ENCODE measurements around the gene CCNDBP1. TPM values are rescaled to one million over a fixed set of nuclear protein-coding genes. Genes with fewer than 3 reads are reported as not detected.
A peak's percentile ranks its signal among the peaks of the same experiment; 100 is the strongest.

Gene CCNDBP1
- total and polyA plus RNA-seq, 2 of the 8 experiments (the other 6 are each of a cell fraction or from before 2014, with no cell fraction given): 23.4 to 29.0 TPM

- Histone ChIP-seq H3K4me3 (ENCODE audit: extremely low read depth in 1 of 4, insufficient read depth in 2 of 4, low read depth in 3 of 4, low read length in 4 of 4) (no peak overlapping the region), H3K4me1 (replicated peaks in 1 of 4; ENCODE audit: control insufficient read depth in 3 of 4, insufficient read depth in 4 of 4, low read length in 3 of 4) (peaks cover 0 to 3% (median 0%) of the 10 kb centered on the region in 4 experiments; a peak in 1 of 7 replicates)
- TF ChIP-seq, protein P1, sequence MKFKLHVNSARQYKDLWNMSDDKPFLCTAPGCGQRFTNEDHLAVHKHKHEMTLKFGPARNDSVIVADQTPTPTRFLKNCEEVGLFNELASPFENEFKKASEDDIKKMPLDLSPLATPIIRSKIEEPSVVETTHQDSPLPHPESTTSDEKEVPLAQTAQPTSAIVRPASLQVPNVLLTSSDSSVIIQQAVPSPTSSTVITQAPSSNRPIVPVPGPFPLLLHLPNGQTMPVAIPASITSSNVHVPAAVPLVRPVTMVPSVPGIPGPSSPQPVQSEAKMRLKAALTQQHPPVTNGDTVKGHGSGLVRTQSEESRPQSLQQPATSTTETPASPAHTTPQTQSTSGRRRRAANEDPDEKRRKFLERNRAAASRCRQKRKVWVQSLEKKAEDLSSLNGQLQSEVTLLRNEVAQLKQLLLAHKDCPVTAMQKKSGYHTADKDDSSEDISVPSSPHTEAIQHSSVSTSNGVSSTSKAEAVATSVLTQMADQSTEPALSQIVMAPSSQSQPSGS (IDR thresholded peaks at IDR 0.05; ENCODE audit: low read length): no peak
- TF ChIP-seq BCL11A (IDR thresholded peaks at IDR 0.05; ENCODE audit: low read depth in 2 of 2, low read length in 2 of 2) (no peak), CREB1 (IDR thresholded peaks at IDR 0.05) (peak; percentile 32; the same call in 1 of the 2 replicates), E2F6 (IDR thresholded peaks at IDR 0.05) (no peak)
- TF ChIP-seq, protein P2, sequence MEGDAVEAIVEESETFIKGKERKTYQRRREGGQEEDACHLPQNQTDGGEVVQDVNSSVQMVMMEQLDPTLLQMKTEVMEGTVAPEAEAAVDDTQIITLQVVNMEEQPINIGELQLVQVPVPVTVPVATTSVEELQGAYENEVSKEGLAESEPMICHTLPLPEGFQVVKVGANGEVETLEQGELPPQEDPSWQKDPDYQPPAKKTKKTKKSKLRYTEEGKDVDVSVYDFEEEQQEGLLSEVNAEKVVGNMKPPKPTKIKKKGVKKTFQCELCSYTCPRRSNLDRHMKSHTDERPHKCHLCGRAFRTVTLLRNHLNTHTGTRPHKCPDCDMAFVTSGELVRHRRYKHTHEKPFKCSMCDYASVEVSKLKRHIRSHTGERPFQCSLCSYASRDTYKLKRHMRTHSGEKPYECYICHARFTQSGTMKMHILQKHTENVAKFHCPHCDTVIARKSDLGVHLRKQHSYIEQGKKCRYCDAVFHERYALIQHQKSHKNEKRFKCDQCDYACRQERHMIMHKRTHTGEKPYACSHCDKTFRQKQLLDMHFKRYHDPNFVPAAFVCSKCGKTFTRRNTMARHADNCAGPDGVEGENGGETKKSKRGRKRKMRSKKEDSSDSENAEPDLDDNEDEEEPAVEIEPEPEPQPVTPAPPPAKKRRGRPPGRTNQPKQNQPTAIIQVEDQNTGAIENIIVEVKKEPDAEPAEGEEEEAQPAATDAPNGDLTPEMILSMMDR (IDR thresholded peaks at IDR 0.05; ENCODE audit: control extremely low read depth in 1 of 3, insufficient read depth in 1 of 3, low read depth in 1 of 3, low read length in 3 of 3): peak; percentile 75 to 84 (median 77)
These were observed 19.1 kb downstream of the CCNDBP1 start for GRCh38 chr15:43204016-43204901.

More at GRCh38 chr15:43204016-43204901, 19.1 kb downstream of the CCNDBP1 start:
- Histone ChIP-seq H4K5ac (ENCODE audit: insufficient read length, low read depth, low read length) (no peak overlapping the region), H3K9ac (replicated peaks in 1 of 4; ENCODE audit: extremely low read depth in 1 of 4, low read depth in 3 of 4, low read length in 3 of 4) (no peak overlapping the region), H3K14ac (ENCODE audit: insufficient read length) (no peak overlapping the region), H3K23me2 (ENCODE audit: low read depth, low read length) (no peaks in the 10 kb centered on the region), H4K8ac (ENCODE audit: extremely low read depth, insufficient read depth, low read length) (no peak overlapping the region), H3K4me2 (ENCODE audit: insufficient read depth in 1 of 2, low read depth in 2 of 2, low read length in 2 of 2) (no peak overlapping the region), H3K56ac (replicated peaks; ENCODE audit: insufficient read length, low read depth, low read length) (no peak overlapping the region), H2BK12ac (ENCODE audit: low read depth, low read length) (peak overlapping the region; percentile 28; the same call in 1 of the 2 replicates), H4K91ac (replicated peaks; ENCODE audit: insufficient read length, low read length) (no peak overlapping the region), H2BK120ac (replicated peaks; ENCODE audit: low read depth, low read length) (no peak overlapping the region), H3K9me3 (ENCODE audit: insufficient read depth in 2 of 2, low read depth in 1 of 2, low read length in 1 of 2) (no peaks in the 10 kb centered on the region), H3K18ac (ENCODE audit: extremely low read depth, low read length) (no peak overlapping the region), H2BK15ac (ENCODE audit: low read length) (no peak overlapping the region), H3K36me3 (ENCODE audit: control insufficient read depth in 2 of 4, insufficient read depth in 4 of 4, low read length in 3 of 4) (no peaks in the 10 kb centered on the region), H2BK20ac (ENCODE audit: low read length) (no peak overlapping the region), H3K4ac (replicated peaks; ENCODE audit: insufficient read length, low read depth, low read length) (no peak overlapping the region), H3K27me3 (replicated peaks in 1 of 4; ENCODE audit: control insufficient read depth in 3 of 4, extremely low read depth in 1 of 4, insufficient read depth in 3 of 4, low read length in 3 of 4) (no peaks in the 10 kb centered on the region), H2AK5ac (ENCODE audit: low read depth, low read length) (no peak overlapping the region), H3K79me1 (ENCODE audit: low read depth, low read length) (no peaks in the 10 kb centered on the region), H3K79me2 (ENCODE audit: control insufficient read depth in 1 of 2, insufficient read depth in 2 of 2, low read length in 2 of 2) (no peaks in the 10 kb centered on the region), H2BK5ac (ENCODE audit: low read depth, low read length) (no peak overlapping the region), H3K27ac (ENCODE audit: low read depth, low read length) (no peak overlapping the region), H4K20me1 (replicated peaks in 1 of 2; ENCODE audit: control insufficient read depth in 1 of 2, insufficient read depth in 2 of 2, low read length in 2 of 2) (no peaks in the 10 kb centered on the region), H3K23ac (ENCODE audit: insufficient read length) (no peak overlapping the region), H2AFZ (ENCODE audit: low read length) (peak overlapping the region; percentile 93)
- POLR2A ChIA-PET (ENCODE audit: partially characterized antibody): interaction anchor here (0.5 to 1.2 kb wide), 2 partner anchors 15 to 289 kb away, joined by 3 read pairs; no protein-coding TSS in a partner anchor
- DNase-seq (ENCODE audit: low read depth in 1 of 2, low spot score in 2 of 2) (peak; percentile 44 to 67), FAIRE-seq (peak; percentile 90)
- CTCF ChIA-PET (ENCODE audit: partially characterized antibody): interaction anchor here (0.8 to 4.4 kb wide), 30 partner anchors 9 to 500 kb away, joined by 3 to 58 read pairs (median 5); partner anchors contain the start of gene CCNDBP1
- 49% methylated on average over 8 of the region's 8 CpGs; no CpG with 5 or more reads in 1 of the 2 experiments for WGBS, 2 experiments (ENCODE audit: extremely low coverage in 1 of 2, insufficient coverage in 1 of 2, insufficient read length in 1 of 2, insufficient replicate concordance in 2 of 2, low coverage in 1 of 2, low lambda C conversion rate in 2 of 2, missing lambda C conversion rate in 1 of 2)

Data from H1 (cell line).